Measurements from ENCODE around the gene LRRC4B.

The LRRC4B gene

DNA sequence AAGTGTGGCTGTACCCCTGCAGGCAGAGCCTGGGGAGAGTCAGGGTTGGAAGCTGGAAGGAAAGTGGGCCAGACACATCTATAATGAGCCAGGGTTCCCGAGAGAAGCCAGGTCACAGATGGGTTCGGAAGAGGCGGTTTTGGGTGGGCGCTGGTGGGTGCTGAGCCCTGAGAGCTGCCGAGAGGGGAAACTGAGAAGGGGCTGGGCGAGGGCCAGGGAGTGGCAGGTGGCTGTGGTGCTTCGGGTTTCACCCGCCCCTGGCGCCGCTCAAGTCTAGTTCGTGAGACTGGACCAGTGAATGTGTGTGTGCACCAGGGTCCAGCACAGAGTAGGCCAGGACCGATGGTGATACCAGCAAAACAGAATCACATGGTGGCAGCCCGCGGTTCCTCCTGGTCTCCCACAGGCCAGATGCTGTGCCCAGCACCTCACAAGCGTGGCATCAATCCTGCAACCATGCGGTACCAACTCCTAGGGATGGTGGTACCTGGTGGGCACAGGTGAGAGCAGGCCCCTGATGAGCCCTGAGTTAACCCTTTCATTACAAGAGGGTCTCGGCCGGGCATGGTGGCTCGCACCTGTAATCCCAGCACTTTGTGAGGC lies 1.8 kb upstream of the LRRC4B start:
- peaks cover 26 to 30% of the 10 kb centered on the region in 2 donors for H3K27me3 ChIP-seq (ENCODE audit: control insufficient read depth in 1 of 2, insufficient read depth in 2 of 2, low read length in 2 of 2)
- no peak overlapping the region for H3K4me3 ChIP-seq (ENCODE audit: low read length in 2 of 2)
- no peak overlapping the region for H3K27ac ChIP-seq (ENCODE audit: low read length)
- no peaks in the 10 kb centered on the region for H3K4me1 ChIP-seq (ENCODE audit: control insufficient read depth, insufficient read depth, low read length)
- no peak overlapping the region for H3K9ac ChIP-seq (ENCODE audit: low read length in 2 of 2)
- H3K9me3 ChIP-seq (ENCODE audit: control insufficient read depth in 2 of 2, low read length in 2 of 2), result no peaks in the 10 kb centered on the region
- H3K36me3 ChIP-seq (ENCODE audit: control insufficient read depth in 2 of 2, insufficient read depth in 2 of 2, low read length in 2 of 2), result no peaks in the 10 kb centered on the region

DNA sequence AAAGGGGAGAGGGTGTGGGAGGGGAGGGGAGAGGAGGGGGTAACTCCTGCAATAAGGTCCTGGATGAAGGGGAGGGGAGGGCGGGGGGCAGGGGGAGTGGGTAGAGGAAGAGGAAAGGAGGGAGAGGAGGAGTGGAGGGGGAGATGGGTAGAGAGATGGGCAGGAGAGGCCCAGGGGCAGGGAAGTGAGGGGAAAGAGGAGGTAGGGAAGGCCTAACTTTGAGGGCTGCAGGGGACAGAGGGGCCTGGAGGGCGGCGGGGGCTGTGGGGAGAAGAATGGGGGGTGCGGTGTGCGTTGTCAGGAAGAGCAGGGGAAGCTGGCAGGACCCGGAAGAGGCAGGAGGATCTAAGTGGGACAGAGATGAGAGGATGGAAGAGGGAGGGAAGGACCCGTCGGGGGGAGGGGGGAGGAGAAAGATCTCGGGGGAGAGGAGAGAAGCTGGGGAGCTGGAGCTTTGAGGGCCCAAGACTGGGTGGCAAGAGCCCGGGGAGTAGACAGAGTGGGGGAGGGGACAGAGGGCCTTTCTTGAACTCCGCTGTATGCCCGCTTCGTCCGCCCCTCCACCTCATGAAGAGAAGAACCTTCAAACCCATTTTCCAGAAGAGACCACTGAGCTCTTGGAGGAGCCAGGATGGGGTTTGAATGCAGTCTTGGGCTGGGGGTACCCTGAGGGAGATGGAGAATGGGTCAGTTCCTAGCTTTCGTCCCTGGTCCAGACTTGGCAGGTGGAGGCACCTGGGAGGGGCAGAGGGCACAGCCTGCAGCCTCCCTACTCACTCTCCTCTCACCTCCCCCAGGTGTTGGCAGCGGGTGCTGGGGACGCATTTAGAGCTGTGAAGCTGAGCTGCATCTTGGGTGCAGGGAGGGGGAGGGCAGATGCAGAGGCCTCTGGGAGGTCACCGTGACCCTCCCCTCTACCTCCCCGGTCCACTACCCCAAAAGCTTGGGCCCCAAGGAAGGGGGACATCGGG lies 778 bp upstream of the LRRC4B start:
- no peaks in the 10 kb centered on the region for H3K36me3 ChIP-seq (ENCODE audit: control insufficient read depth in 2 of 2, insufficient read depth in 2 of 2, low read length in 2 of 2)
- no peak overlapping the region for H3K27ac ChIP-seq (ENCODE audit: low read length)
- no peak overlapping the region for H3K9ac ChIP-seq (ENCODE audit: low read length in 2 of 2)
- no peak overlapping the region for H3K4me3 ChIP-seq (ENCODE audit: low read length in 2 of 2)
- no peaks in the 10 kb centered on the region for H3K4me1 ChIP-seq (ENCODE audit: control insufficient read depth, insufficient read depth, low read length)
- H3K27me3 ChIP-seq (ENCODE audit: control insufficient read depth in 1 of 2, insufficient read depth in 2 of 2, low read length in 2 of 2), result peaks cover 26 to 40% of the 10 kb centered on the region in 2 donors
- H3K9me3 ChIP-seq (ENCODE audit: control insufficient read depth in 2 of 2, low read length in 2 of 2), result no peaks in the 10 kb centered on the region

DNA sequence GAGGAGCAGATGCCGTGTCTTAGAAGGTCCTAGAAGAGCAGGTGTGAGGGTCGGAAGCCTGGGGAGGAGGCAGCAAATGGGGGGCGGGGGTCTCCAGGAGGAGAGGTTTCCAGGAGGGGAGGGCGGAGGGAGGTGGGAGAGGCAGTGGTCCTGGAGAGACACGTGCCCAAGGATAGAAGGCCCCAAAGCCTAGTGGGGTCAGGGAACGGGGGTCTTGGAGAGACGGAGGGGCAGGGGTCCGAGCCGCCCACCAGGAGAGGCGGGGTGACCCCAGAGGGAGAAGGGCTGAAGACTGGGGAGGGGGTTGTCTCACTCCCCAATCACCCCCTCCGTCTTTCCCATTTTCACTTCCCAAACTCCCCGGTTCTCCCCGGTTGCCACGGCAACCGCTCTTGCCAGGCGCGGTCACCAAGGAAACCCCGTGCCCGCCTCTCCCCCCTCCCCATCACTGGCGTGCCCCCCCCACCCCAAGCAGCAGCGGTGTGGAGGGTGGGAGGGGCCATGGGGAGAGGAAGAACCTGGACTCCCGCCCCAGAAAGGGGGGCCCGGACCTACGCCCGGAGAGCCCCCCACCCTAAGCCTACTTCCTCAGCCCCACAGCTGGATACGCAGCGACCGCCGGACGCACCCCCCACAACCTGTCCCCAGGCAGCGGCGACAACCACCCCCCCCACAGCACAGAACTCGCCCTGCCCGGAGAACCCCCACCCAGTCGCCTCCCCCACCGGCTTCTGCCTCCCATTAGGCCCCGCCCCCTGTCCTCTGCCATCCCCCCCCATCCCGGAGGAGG lies 988 bp downstream of the LRRC4B start:
- Histone ChIP-seq H3K4me1 (ENCODE audit: control insufficient read depth, insufficient read depth, low read length) (no peaks in the 10 kb centered on the region), H3K27me3 (ENCODE audit: control insufficient read depth in 1 of 2, insufficient read depth in 2 of 2, low read length in 2 of 2) (peaks cover 31 to 44% of the 10 kb centered on the region in 2 donors), H3K36me3 (ENCODE audit: control insufficient read depth in 2 of 2, insufficient read depth in 2 of 2, low read length in 2 of 2) (no peaks in the 10 kb centered on the region), H3K4me3 (ENCODE audit: low read length in 2 of 2) (no peak overlapping the region), H3K9me3 (ENCODE audit: control insufficient read depth in 2 of 2, low read length in 2 of 2) (no peaks in the 10 kb centered on the region), H3K9ac (ENCODE audit: low read length in 2 of 2) (no peak overlapping the region), H3K27ac (ENCODE audit: low read length) (no peak overlapping the region)

DNA sequence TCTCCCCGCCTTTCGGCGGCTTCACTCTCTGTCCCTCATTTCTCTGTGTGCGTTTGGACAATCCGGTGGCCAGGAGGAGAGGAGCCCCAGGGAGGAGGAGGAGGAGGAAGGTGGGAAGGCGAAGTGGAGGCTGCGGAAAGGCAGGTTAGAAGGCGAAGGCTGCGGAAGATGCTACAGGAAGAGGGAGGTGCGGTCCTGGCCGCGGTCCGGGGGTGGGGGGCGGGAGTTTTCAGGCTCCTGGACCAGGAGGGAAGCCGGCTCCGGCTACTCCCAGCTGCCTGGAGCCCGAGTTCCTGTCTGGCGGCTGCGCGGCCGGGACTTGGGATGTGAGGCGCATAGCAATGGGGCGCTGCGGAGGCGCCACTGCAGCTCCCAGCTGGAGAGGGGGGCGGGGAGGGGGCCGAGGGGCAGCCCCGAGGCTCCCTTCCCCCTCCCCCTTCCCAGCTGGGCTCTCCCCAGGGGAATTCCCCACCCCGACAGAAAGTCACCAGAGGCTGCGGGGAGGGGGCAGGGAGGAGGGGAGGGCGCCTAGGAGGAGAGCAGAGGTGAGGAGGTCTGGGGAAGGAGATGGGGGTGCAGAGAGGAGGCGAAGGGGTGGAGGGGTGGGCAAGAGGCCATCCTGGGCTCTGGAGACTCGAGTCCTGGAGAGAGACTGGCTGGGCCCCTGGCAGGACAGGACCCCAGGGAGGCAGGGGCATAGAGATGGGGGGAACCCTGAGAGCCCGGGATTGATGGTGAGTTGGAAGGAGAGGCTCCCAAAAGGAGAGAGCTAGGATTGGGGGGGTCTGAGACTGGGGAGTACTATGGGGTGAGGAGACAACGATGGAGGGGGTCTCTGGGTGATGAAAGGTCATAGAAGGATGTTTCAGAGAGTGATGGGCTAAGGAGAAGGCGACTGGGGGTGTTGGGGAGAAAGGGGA lies 2.0 kb downstream of the LRRC4B start:
- Histone ChIP-seq H3K9me3 (ENCODE audit: control insufficient read depth in 2 of 2, low read length in 2 of 2) (no peaks in the 10 kb centered on the region), H3K36me3 (ENCODE audit: control insufficient read depth in 2 of 2, insufficient read depth in 2 of 2, low read length in 2 of 2) (no peaks in the 10 kb centered on the region), H3K27ac (ENCODE audit: low read length) (no peak overlapping the region), H3K27me3 (ENCODE audit: control insufficient read depth in 1 of 2, insufficient read depth in 2 of 2, low read length in 2 of 2) (peaks cover 31 to 47% of the 10 kb centered on the region in 2 donors), H3K4me3 (ENCODE audit: low read length in 2 of 2) (no peak overlapping the region), H3K9ac (ENCODE audit: low read length in 2 of 2) (no peak overlapping the region), H3K4me1 (ENCODE audit: control insufficient read depth, insufficient read depth, low read length) (no peaks in the 10 kb centered on the region)

DNA sequence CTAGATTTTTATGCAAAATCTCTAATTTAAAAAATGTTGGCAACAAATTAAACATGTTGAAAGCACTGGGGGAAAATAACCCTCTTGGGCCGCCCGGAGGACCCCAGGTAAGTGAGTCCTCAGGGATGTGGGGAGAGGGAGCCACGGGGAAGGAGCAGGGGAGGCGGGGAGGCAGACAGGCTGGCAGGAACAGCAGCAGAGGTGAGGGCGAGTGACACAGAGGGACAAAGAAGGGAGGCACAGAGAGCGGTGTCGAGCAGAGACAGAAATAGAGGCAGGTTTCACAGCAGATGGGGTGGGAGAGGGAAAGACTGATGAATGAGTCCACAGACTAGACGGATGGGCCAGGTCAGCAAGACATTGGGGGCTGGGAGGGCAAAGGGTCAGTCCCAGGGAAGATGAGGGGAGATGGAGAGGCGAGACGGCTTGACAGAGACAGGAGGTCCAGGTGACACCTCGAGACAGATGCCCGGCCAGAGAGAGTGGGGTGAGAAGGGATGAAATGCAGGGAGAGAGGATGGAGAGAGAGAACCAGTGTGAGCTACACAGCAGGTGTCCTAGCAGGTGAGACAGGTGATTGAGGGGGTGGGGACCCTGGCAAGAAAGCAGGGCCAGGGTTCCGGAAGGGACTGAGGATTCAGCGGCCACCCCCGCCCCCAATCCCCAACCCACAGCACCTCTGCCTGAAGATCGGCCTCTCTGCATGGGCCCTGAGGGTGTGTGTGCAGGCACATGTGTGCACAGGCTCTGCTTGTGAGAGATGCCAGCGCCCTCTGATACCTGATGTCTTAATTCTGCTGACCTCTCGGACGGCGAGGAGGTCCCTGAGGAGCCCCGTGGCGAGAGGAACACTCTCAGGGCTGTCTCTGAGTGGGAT lies 3.8 kb downstream of the LRRC4B start:
- H3K9me3 ChIP-seq (ENCODE audit: control insufficient read depth in 2 of 2, low read length in 2 of 2), result no peaks in the 10 kb centered on the region
- H3K36me3 ChIP-seq (ENCODE audit: control insufficient read depth in 2 of 2, insufficient read depth in 2 of 2, low read length in 2 of 2), result no peaks in the 10 kb centered on the region
- no peak overlapping the region for H3K27ac ChIP-seq (ENCODE audit: low read length)
- H3K27me3 ChIP-seq (ENCODE audit: control insufficient read depth in 1 of 2, insufficient read depth in 2 of 2, low read length in 2 of 2), result peaks cover 28 to 44% of the 10 kb centered on the region in 2 donors
- no peaks in the 10 kb centered on the region for H3K4me1 ChIP-seq (ENCODE audit: control insufficient read depth, insufficient read depth, low read length)
- H3K9ac ChIP-seq (ENCODE audit: low read length in 2 of 2), result no peak overlapping the region
- H3K4me3 ChIP-seq (ENCODE audit: low read length in 2 of 2), result no peak overlapping the region

DNA sequence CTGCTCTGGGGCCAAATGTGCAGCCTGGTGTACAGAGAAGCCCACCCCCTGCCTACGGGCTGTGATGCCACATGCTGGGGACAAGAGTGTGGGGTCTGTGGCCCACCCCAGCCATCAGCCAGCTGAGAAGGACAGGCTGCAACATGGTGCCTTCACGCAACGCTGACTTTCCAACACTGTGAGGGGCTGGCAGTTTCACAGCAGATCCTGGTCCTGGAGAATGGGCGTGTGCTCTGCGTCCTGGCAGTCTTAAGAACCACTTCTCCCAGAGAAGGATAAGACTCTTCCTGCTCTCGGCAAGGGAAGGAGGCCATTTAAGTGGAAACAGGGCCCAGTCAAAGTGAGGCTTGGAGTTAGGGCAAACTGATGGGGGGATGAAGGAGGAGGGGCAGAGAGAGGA lies 4.6 kb downstream of the LRRC4B start:
- peaks cover 23 to 40% of the 10 kb centered on the region in 2 donors for H3K27me3 ChIP-seq (ENCODE audit: control insufficient read depth in 1 of 2, insufficient read depth in 2 of 2, low read length in 2 of 2)
- H3K27ac ChIP-seq (ENCODE audit: low read length), result no peak overlapping the region
- no peaks in the 10 kb centered on the region for H3K4me1 ChIP-seq (ENCODE audit: control insufficient read depth, insufficient read depth, low read length)
- no peak overlapping the region for H3K9ac ChIP-seq (ENCODE audit: low read length in 2 of 2)
- no peaks in the 10 kb centered on the region for H3K36me3 ChIP-seq (ENCODE audit: control insufficient read depth in 2 of 2, insufficient read depth in 2 of 2, low read length in 2 of 2)
- H3K9me3 ChIP-seq (ENCODE audit: control insufficient read depth in 2 of 2, low read length in 2 of 2), result no peaks in the 10 kb centered on the region
- no peak overlapping the region for H3K4me3 ChIP-seq (ENCODE audit: low read length in 2 of 2)

DNA sequence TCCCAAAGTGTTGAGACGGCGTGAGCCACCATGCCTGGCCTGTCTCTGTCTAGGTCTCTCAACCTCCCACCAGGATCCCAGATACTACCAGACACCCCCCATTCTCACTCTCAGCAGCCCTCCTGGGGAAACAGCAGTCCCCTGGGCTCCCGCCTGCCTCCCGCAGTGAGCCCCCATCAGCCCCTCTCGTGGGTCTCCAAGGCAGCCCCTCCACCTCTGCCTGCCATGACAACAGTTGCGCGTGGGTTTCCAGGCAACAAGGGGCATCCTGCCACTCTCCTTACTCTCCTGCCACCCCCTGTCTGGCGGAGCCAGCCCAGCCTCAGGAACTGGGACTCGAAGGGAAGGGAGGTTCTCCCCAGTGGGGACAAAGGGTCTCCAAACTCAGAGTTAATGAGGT lies 5.2 kb downstream of the LRRC4B start:
- Histone ChIP-seq H3K9me3 (ENCODE audit: control insufficient read depth in 2 of 2, low read length in 2 of 2) (no peaks in the 10 kb centered on the region), H3K27ac (ENCODE audit: low read length) (no peak overlapping the region), H3K4me3 (ENCODE audit: low read length in 2 of 2) (no peak overlapping the region), H3K27me3 (ENCODE audit: control insufficient read depth in 1 of 2, insufficient read depth in 2 of 2, low read length in 2 of 2) (peaks cover 23 to 41% of the 10 kb centered on the region in 2 donors), H3K36me3 (ENCODE audit: control insufficient read depth in 2 of 2, insufficient read depth in 2 of 2, low read length in 2 of 2) (no peaks in the 10 kb centered on the region), H3K9ac (ENCODE audit: low read length in 2 of 2) (no peak overlapping the region), H3K4me1 (ENCODE audit: control insufficient read depth, insufficient read depth, low read length) (no peaks in the 10 kb centered on the region)

DNA sequence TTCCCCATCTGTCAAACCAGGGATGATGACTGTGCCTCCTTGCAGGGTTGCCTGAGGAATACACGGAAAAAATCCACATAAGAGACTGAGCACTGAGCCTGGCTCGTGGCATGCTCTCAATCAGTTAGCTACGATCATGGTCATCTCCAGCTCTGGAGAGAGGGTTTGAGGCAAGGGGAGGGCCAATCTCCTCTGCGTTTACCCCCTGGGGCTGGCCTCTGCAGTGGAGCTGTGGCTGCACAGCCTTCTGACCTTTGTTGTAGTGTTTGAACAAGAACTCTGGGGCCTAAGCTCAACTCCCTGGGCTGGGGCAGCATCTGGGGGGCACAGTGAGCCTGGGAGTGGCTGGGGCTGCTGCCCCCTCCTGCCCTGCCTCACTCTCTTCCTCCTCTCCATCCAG lies 5.9 kb downstream of the LRRC4B start:
- Histone ChIP-seq H3K4me1 (ENCODE audit: control insufficient read depth, insufficient read depth, low read length) (no peaks in the 10 kb centered on the region), H3K27ac (ENCODE audit: low read length) (no peak overlapping the region), H3K36me3 (ENCODE audit: control insufficient read depth in 2 of 2, insufficient read depth in 2 of 2, low read length in 2 of 2) (no peaks in the 10 kb centered on the region), H3K9ac (ENCODE audit: low read length in 2 of 2) (no peak overlapping the region), H3K9me3 (ENCODE audit: control insufficient read depth in 2 of 2, low read length in 2 of 2) (no peaks in the 10 kb centered on the region), H3K27me3 (ENCODE audit: control insufficient read depth in 1 of 2, insufficient read depth in 2 of 2, low read length in 2 of 2) (peaks cover 22 to 43% of the 10 kb centered on the region in 2 donors), H3K4me3 (ENCODE audit: low read length in 2 of 2) (no peak overlapping the region)

DNA sequence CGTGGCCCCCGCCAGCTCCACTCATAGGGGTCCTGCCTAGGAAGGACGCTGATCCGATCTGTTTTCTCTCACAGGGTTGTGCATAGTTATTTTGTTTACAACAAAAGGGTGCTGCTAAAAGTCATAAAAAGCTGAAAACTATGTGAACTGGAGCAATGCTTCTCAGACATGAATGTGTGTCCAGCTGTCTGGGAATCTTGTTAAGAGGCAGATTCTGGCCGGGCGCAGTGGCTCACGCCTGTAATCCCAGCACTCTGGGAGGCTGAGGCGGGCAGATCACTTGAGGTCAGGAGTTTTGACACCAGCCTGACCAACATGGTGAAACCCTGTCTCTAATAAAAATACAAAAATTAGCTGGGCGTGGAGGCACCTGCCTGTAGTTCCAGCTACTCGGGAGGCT lies 8.6 kb downstream of the LRRC4B start:
- Histone ChIP-seq H3K27me3 (ENCODE audit: control insufficient read depth in 1 of 2, insufficient read depth in 2 of 2, low read length in 2 of 2) (peaks cover 34 to 48% of the 10 kb centered on the region in 2 donors), H3K27ac (ENCODE audit: low read length) (no peak overlapping the region), H3K36me3 (ENCODE audit: control insufficient read depth in 2 of 2, insufficient read depth in 2 of 2, low read length in 2 of 2) (no peaks in the 10 kb centered on the region), H3K4me1 (ENCODE audit: control insufficient read depth, insufficient read depth, low read length) (peaks cover 5% of the 10 kb centered on the region), H3K9ac (ENCODE audit: low read length in 2 of 2) (no peak overlapping the region), H3K4me3 (ENCODE audit: low read length in 2 of 2) (no peak overlapping the region), H3K9me3 (ENCODE audit: control insufficient read depth in 2 of 2, low read length in 2 of 2) (no peaks in the 10 kb centered on the region)

Measured in stomach smooth muscle (tissue), 2 donors.